HFFc6 (cell line): ENCODE data around the gene ROCK2. TPM values are rescaled to one million over a fixed set of nuclear protein-coding genes. Genes with fewer than 3 reads are reported as not detected.

Source experiments
- DNase-seq: peaks from one replicate; pipeline ENCODE4 v3.0.0-alpha.2; 2018
- H3K27ac Mint-ChIP-seq: 2 replicates; pipeline ENCODE4 v1.8.0; 2020; ENCODE audit warnings: mild to moderate bottlenecking, mixed read lengths
- H3K27me3 Mint-ChIP-seq: 2 replicates; pipeline ENCODE4 v1.8.0; 2021; ENCODE audit warnings: mild to moderate bottlenecking, moderate library complexity, mixed read lengths; ENCODE audit not compliant: insufficient read depth
- H3K36me3 Mint-ChIP-seq: 2 replicates; pipeline ENCODE4 v1.8.0; 2021; ENCODE audit warnings: low read depth, mixed read lengths
- H3K4me1 Mint-ChIP-seq: 2 replicates; pipeline ENCODE4 v1.8.0; 2020; ENCODE audit warnings: low read depth, mixed read lengths
- H3K4me3 Mint-ChIP-seq: 2 replicates; pipeline ENCODE4 v1.8.0; 2020; ENCODE audit warnings: mild to moderate bottlenecking, moderate library complexity, mixed read lengths
- H3K9me3 Mint-ChIP-seq: 2 replicates; pipeline ENCODE4 v1.8.0; 2020; ENCODE audit warnings: mild to moderate bottlenecking, mixed read lengths
- CTCF ChIP-seq: fragments of 200-600 bp; sonication (generic); IDR thresholded peaks from 2 replicates; pipeline ENCODE4 v1.5.0; 2021; ENCODE audit warnings: antibody characterized with exemption, mild to moderate bottlenecking
- total RNA-seq, 6 experiments: library from RNA; stranded (reverse); fragmentation: NEBNext Ultra II Directional; extraction: Animal tissue kit (Norgen Biotek cat#: 25700); gene quantifications; 2 replicates in 1 of 6; 3 replicates in 5 of 6; pipeline ENCODE4 v1.2.3, GENCODE V29; 2021

Gene ROCK2
- total RNA-seq, 6 experiments from 2014 or later: 41.6 to 54.3 (median 51.7) TPM

DNA sequence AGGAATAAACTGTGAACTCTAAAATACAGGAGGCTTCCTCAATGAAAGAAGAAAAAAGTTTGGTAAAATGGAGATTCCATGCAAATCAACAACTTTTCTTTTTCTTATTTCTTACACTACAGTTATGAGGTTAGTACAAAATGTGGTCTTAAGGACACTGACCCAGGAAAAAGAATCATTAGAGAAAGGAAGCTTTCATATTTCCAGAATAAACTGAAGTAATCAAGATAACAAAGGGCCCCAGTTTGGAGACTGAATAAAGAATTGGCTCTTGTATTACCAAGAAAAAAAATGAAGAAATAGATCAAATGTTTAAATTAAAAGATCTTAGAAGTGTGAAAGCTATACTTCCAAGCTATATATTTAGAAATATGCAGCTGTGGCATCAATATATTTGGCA lies 116.8 kb downstream of the ROCK2 start:
- 0 out of 2 replicates have a peak, but pooled peaks cover 10% of the 10 kb centered on the region for H3K36me3 Mint-ChIP-seq
- H3K27me3 Mint-ChIP-seq: no peaks in the 10 kb centered on the region
- DNase-seq: no peak
- H3K4me3 Mint-ChIP-seq: no peak overlapping the region
- no peaks in the 10 kb centered on the region for H3K4me1 Mint-ChIP-seq
- no peak overlapping the region for H3K27ac Mint-ChIP-seq
- no peak for TF ChIP-seq CTCF
- no peaks in the 10 kb centered on the region for H3K9me3 Mint-ChIP-seq

DNA sequence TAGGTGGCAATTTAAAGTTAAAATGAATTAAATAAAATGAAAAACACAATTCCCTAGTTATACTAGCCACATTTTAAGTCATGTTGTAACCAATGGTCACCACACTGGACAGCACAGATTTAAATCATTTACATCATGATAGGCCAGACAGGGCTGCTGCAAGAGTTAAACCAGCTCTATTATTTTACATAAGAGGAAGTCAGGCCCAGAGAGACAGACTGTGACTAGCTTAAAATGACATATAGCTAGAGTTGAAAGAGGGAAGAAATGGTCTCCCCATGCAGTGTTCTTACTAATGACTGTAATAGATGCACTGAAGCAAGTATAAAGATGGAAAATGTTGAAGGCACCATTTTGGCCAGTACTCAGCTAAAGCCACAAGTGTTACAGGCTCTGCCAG lies 119.5 kb downstream of the ROCK2 start:
- H3K36me3 Mint-ChIP-seq: peaks cover 17% of the 10 kb centered on the region
- no peak overlapping the region for H3K27ac Mint-ChIP-seq
- no peak overlapping the region for H3K4me3 Mint-ChIP-seq
- no peak for TF ChIP-seq CTCF
- no peaks in the 10 kb centered on the region for H3K27me3 Mint-ChIP-seq
- H3K4me1 Mint-ChIP-seq: no peaks in the 10 kb centered on the region
- no peak for DNase-seq
- H3K9me3 Mint-ChIP-seq: no peaks in the 10 kb centered on the region

DNA sequence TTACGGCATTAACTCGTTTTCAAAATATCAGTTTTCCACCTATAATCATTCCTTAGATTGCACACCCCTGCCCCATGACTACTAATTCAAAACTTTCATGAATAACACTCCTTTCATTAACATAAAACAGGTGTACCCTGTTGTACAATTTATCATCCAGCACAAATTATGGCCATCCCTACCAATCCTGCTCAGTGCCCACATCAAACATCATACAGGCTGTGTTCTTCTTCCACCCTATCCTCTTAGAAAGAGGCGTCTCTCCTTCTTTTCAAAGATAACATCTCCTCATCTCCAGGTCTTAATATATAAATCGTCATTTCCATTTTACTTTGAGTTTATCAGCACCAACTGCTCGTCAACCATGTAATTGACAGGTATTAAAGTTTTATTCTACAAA lies 121.6 kb downstream of the ROCK2 start:
- DNase-seq: no peak
- H3K36me3 Mint-ChIP-seq: peaks cover 22% of the 10 kb centered on the region
- no peak for TF ChIP-seq CTCF
- H3K4me1 Mint-ChIP-seq: no peaks in the 10 kb centered on the region
- H3K27me3 Mint-ChIP-seq: no peaks in the 10 kb centered on the region
- H3K27ac Mint-ChIP-seq: no peak overlapping the region
- no peaks in the 10 kb centered on the region for H3K9me3 Mint-ChIP-seq
- no peak overlapping the region for H3K4me3 Mint-ChIP-seq

DNA sequence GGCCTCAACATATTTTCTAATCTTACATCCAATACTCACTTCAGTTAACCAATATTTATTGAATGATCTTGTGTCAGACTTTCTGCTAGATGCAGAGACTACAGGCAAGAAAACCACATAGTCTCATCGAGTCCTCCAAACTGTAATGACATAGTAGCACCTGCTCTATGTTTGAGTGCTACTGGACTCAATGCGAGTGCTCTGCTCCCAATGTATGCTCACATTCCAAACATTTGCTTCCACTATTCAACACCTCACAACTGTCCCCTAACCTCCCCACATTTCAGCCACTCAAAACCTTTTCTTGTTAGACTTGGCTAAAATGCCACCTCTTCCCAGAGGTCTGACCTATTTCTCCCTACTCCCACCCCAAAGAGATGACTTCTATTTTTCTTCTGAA lies 124.0 kb downstream of the ROCK2 start:
- Mint-ChIP-seq H3K4me1 (peaks cover 13% of the 10 kb centered on the region), H3K27me3 (peaks cover 6% of the 10 kb centered on the region), H3K27ac (no peak overlapping the region), H3K4me3 (no peak overlapping the region), H3K36me3 (peaks cover 27% of the 10 kb centered on the region), H3K9me3 (no peaks in the 10 kb centered on the region)
- TF ChIP-seq CTCF: no peak
- no peak for DNase-seq

GRCh38 chr2:11215407-11215806 lies 129.0 kb downstream of the ROCK2 start:
- Mint-ChIP-seq H3K4me1 (peaks cover 43% of the 10 kb centered on the region), H3K27me3 (peaks cover 6% of the 10 kb centered on the region), H3K27ac (no peak overlapping the region), H3K4me3 (no peak overlapping the region), H3K36me3 (peaks cover 39% of the 10 kb centered on the region), H3K9me3 (no peaks in the 10 kb centered on the region)
- no peak for TF ChIP-seq CTCF
- no peak for DNase-seq

DNA sequence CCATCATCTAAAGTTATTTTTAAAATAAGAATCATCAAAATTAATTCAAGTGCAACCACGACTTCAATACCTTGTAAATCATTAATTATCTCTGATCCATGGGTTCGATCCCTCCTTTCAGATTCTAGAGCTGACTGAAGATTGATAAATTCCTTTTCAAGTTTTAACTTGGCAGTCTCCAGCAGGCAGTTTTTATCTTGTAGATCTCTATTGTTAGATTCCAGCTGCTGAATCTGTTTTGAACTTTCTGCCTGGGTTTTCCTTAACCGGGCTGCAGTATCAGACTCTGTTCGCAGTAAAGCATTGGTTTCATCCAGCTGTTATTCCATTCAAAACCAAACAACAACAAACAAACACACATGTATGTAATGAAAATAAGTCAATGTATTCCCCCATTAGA lies 129.7 kb downstream of the ROCK2 start:
- no peak for TF ChIP-seq CTCF
- Mint-ChIP-seq H3K27ac (no peak overlapping the region), H3K27me3 (peaks cover 6% of the 10 kb centered on the region), H3K9me3 (no peaks in the 10 kb centered on the region), H3K4me1 (peaks cover 43% of the 10 kb centered on the region), H3K4me3 (no peak overlapping the region), H3K36me3 (peaks cover 36% of the 10 kb centered on the region)
- DNase-seq: no peak
